ENCODE data around the gene NRDE2.

DNA sequence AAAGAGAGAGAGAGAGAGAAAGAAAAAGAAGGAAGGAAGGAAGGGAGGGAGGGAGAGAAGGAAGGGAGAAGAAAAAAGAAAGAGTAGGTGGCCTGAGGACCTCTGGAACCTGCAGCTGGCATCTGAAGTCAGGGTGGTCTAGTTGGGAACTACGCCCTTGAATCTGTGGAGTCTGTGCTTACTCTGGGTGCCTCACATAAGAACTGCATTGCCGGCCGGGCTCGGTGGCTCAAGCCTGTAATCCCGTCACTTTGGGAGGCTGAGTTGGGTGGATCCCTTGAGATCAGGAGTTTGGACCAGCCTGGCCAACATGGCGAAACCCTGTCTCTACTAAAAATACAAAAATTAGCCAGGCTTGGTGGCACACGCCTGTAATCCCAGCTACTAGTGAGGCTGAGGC is 10.0 kb upstream of the NRDE2 start:
- TF ChIP-seq CTCF (IDR thresholded peaks at IDR 0.05; ENCODE audit: low read length), result no peak
- TF ChIP-seq EZH2 (optimal IDR thresholded peaks at IDR 0.05; ENCODE audit: low read depth, low read length), result no peak

Data from MM.1S (cell line).